Uterus (tissue), 2 donors: ENCODE measurements around the gene ANGPTL8.

Experiments
- POLR2A ChIP-seq, 2 donors: fragments of 450-650 bp; IDR thresholded peaks; one replicate each; pipeline ENCODE4 v1.6.1; 2016; ENCODE audit warnings: antibody characterized with exemption in 2 of 2, mild to moderate bottlenecking in 1 of 2, moderate library complexity in 1 of 2
- TF ChIP-seq, protein P1 (sequence below), 4 experiments: fragments of 200-600 bp in 2 of 4; fragments of 450-650 bp in 2 of 4; sonication (generic) in 2 of 4; IDR thresholded peaks; one replicate each; pipeline ENCODE4 v1.5.1; 2016 to 2019; ENCODE audit warnings: antibody characterized with exemption in 4 of 4, mild to moderate bottlenecking in 2 of 4, moderate library complexity in 1 of 4

DNA sequence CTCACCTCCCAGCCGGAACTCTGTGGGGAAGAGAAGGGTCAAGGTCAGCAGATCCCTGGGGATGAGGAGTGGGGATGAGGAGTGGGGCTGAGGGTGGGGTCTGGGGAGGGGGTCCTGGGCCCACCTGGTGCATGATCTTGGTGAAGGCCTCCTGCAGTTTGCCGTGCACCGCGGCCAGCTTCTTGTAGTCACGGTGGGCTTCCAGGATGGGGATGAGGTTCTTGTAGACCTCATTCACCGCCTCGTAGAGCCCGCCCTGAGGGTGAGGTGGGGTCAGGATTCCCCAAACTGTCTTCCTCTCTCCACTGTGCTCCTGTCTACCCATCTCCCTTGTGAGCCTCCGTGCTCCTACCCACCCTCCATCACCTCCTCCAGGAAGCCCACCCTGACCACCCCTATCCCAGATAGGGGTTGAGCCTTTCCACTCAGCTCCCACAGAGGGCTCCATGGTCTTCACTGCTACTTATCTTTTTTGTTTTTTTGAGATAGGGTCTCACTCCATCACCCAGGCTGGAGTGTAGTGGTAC is 35.3 kb upstream of the ANGPTL8 start:
- TF ChIP-seq, protein P1, sequence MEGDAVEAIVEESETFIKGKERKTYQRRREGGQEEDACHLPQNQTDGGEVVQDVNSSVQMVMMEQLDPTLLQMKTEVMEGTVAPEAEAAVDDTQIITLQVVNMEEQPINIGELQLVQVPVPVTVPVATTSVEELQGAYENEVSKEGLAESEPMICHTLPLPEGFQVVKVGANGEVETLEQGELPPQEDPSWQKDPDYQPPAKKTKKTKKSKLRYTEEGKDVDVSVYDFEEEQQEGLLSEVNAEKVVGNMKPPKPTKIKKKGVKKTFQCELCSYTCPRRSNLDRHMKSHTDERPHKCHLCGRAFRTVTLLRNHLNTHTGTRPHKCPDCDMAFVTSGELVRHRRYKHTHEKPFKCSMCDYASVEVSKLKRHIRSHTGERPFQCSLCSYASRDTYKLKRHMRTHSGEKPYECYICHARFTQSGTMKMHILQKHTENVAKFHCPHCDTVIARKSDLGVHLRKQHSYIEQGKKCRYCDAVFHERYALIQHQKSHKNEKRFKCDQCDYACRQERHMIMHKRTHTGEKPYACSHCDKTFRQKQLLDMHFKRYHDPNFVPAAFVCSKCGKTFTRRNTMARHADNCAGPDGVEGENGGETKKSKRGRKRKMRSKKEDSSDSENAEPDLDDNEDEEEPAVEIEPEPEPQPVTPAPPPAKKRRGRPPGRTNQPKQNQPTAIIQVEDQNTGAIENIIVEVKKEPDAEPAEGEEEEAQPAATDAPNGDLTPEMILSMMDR (IDR thresholded peaks at IDR 0.05) = no peak
- no peak for TF ChIP-seq POLR2A (IDR thresholded peaks at IDR 0.05)
